Measurements from ENCODE around the gene PSMC1. TPM values are rescaled to one million over a fixed set of nuclear protein-coding genes. Genes with fewer than 3 reads are reported as not detected.

PSMC1 gene
- total and polyA plus RNA-seq, 12 donors: 67.1 to 456 (median 87.4) TPM

- Histone ChIP-seq H3K9me3 (replicated peaks in 1 of 3) (no peaks in the 10 kb centered on the region), H3K36me3 (replicated peaks in 1 of 2) (peaks cover 0 to 31% of the 10 kb centered on the region in 2 donors), H3K27ac (no peak overlapping the region), H3K27me3 (no peaks in the 10 kb centered on the region), H3K4me1 (replicated peaks in 1 of 2) (no peaks in the 10 kb centered on the region), H3K4me3 (no peak overlapping the region)
- WGBS, 4 donors: 81 to 94% (median 85%) methylated on average over 8 of the region's 8 CpGs
- no peak for TF ChIP-seq POLR2A (IDR thresholded peaks at IDR 0.05)
- intact Hi-C loops (cut with DNase I): no loop called here
- DNase-seq: no peak
These were observed 24.9 kb downstream of the PSMC1 start for GRCh38 chr14:90281261-90281660.

GRCh38 chr14:90281756-90282155 lies 25.4 kb downstream of the PSMC1 start:
- H3K27me3 ChIP-seq: no peaks in the 10 kb centered on the region
- intact Hi-C loops (cut with DNase I): no loop called here
- DNase-seq: no peak
- peaks cover 0 to 31% of the 10 kb centered on the region in 2 donors for H3K36me3 ChIP-seq (replicated peaks in 1 of 2)
- no peak overlapping the region for H3K27ac ChIP-seq
- no peaks in the 10 kb centered on the region for H3K4me1 ChIP-seq (replicated peaks in 1 of 2)
- no peak overlapping the region for H3K4me3 ChIP-seq
- H3K9me3 ChIP-seq (replicated peaks in 1 of 3): no peaks in the 10 kb centered on the region
- TF ChIP-seq POLR2A (IDR thresholded peaks at IDR 0.05) (no peak), CTCF (IDR thresholded peaks at IDR 0.05) (no peak)

- Histone ChIP-seq H3K4me3 (no peak overlapping the region), H3K36me3 (replicated peaks in 1 of 2) (peaks cover 0 to 53% of the 10 kb centered on the region in 2 donors), H3K27me3 (no peaks in the 10 kb centered on the region), H3K9me3 (replicated peaks in 1 of 3) (no peaks in the 10 kb centered on the region), H3K4me1 (replicated peaks in 1 of 2) (no peaks in the 10 kb centered on the region), H3K27ac (no peak overlapping the region)
- 80 to 93% (median 85%) methylated on average over 12 to 14 of the region's 14 CpGs for WGBS, 4 donors
- TF ChIP-seq CTCF (IDR thresholded peaks at IDR 0.05) (no peak), POLR2A (IDR thresholded peaks at IDR 0.05) (no peak)
- peak in 1 of 7 donors; percentile 50 for DNase-seq
- intact Hi-C loops (cut with DNase I): no loop called here
These were observed 31.4 kb downstream of the PSMC1 start for GRCh38 chr14:90287791-90288190.

- intact Hi-C loops (cut with DNase I): no loop called here
- no peaks in the 10 kb centered on the region for H3K4me1 ChIP-seq (replicated peaks in 1 of 2)
- H3K27ac ChIP-seq: no peak overlapping the region
- DNase-seq: peak in 1 of 7 donors; percentile 46
- no peak overlapping the region for H3K4me3 ChIP-seq
- peaks cover 0 to 57% of the 10 kb centered on the region in 2 donors for H3K36me3 ChIP-seq (replicated peaks in 1 of 2)
- no peaks in the 10 kb centered on the region for H3K9me3 ChIP-seq (replicated peaks in 1 of 3)
- 79 to 89% (median 82%) methylated on average over 11 to 12 of the region's 12 CpGs for WGBS, 4 donors
- no peaks in the 10 kb centered on the region for H3K27me3 ChIP-seq
- TF ChIP-seq POLR2A (IDR thresholded peaks at IDR 0.05): no peak
- no peak for TF ChIP-seq CTCF (IDR thresholded peaks at IDR 0.05)
These were observed 32.5 kb downstream of the PSMC1 start for GRCh38 chr14:90288651-90289355.
